ENCODE measurements around the gene SNAPC4.

GRCh38 chr9:136436055-136436634, 36.2 kb upstream of the SNAPC4 start:
- TF ChIP-seq CREB1 (IDR thresholded peaks at IDR 0.05; ENCODE audit: low read depth) (no peak), MAX (IDR thresholded peaks at IDR 0.05) (no peak), FOXM1 (IDR thresholded peaks at IDR 0.05; ENCODE audit: borderline replicate concordance, low read depth) (no peak), TEAD4 (IDR thresholded peaks at IDR 0.05) (no peak)
